Stimulated activated naive CD8-positive, alpha-beta T cell treated with anti-CD3 and anti-CD28 coated beads, Interleukin-15, Interleukin-2, amounts not matched to agents 100 ng/mL and 50 ng/mL, for 24 hours (primary cell): ENCODE data around the gene PGK1.
"Not testable (repeated sequence)": the region's sequence is repeated elsewhere in the genome, so short reads cannot be mapped to it uniquely, and the experiment has no call there.

Source experiments
- H3K27ac Mint-ChIP-seq: one replicate; pipeline ENCODE4 v1.8.0; 2021; ENCODE audit warnings: mild to moderate bottlenecking, mixed read lengths
- H3K27me3 Mint-ChIP-seq: one replicate; pipeline ENCODE4 v1.8.0; 2021; ENCODE audit warnings: mixed read lengths
- H3K36me3 Mint-ChIP-seq: one replicate; pipeline ENCODE4 v1.8.0; 2021; ENCODE audit warnings: low read depth, mixed read lengths
- H3K4me1 Mint-ChIP-seq: one replicate; pipeline ENCODE4 v1.8.0; 2021; ENCODE audit warnings: low read depth, mixed read lengths
- H3K4me3 Mint-ChIP-seq: one replicate; pipeline ENCODE4 v1.8.0; 2021; ENCODE audit warnings: mild to moderate bottlenecking, mixed read lengths
- H3K9me3 Mint-ChIP-seq: one replicate; pipeline ENCODE4 v1.8.0; 2021; ENCODE audit warnings: mixed read lengths

Gene PGK1

DNA sequence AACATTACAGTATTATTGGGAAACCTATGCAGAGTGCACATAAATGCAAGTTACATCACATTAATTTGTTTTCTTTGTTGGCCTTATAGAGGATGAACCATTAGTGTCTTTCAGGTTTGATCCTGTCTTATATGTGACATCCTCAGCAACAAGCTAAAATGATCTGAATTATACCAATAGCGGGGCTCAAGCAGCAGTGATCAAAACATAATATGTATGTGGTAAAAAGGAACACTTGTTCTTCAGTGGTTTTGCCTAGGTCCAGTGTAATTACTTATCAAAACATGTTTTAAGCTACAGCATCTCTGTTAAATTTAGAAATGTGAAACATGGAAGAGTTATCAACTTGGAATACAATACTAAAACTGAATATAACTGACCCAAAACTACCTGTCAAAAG, 26.3 kb downstream of the PGK1 start:
- H3K9me3 Mint-ChIP-seq = no peaks in the 10 kb centered on the region
- H3K4me3 Mint-ChIP-seq = no peak overlapping the region
- H3K27me3 Mint-ChIP-seq = no peaks in the 10 kb centered on the region
- peak overlapping the region; percentile 48 for H3K27ac Mint-ChIP-seq
- peaks cover 5% of the 10 kb centered on the region for H3K4me1 Mint-ChIP-seq
- H3K36me3 Mint-ChIP-seq = peaks cover 47% of the 10 kb centered on the region

DNA sequence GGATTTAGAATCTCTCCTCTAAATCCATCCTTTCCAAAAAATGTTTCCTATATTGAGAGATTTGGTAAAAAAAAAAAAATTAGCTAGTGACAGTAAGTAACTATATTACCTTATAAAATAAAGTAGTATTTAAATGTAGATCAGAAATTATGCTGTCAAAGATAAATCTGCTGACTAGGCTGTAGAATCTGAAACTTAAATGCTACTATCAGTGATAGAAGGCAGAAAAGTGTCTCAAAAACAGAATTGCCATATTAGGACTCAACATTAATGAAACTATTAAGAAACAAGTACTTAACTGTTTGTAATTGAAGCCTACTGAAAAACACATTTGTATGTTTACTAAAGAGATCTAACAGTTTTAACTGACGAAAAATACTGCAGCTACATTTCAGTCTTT, 27.1 kb downstream of the PGK1 start:
- Mint-ChIP-seq H3K36me3 (peaks cover 44% of the 10 kb centered on the region), H3K27me3 (no peaks in the 10 kb centered on the region), H3K4me1 (peaks cover 6% of the 10 kb centered on the region)

DNA sequence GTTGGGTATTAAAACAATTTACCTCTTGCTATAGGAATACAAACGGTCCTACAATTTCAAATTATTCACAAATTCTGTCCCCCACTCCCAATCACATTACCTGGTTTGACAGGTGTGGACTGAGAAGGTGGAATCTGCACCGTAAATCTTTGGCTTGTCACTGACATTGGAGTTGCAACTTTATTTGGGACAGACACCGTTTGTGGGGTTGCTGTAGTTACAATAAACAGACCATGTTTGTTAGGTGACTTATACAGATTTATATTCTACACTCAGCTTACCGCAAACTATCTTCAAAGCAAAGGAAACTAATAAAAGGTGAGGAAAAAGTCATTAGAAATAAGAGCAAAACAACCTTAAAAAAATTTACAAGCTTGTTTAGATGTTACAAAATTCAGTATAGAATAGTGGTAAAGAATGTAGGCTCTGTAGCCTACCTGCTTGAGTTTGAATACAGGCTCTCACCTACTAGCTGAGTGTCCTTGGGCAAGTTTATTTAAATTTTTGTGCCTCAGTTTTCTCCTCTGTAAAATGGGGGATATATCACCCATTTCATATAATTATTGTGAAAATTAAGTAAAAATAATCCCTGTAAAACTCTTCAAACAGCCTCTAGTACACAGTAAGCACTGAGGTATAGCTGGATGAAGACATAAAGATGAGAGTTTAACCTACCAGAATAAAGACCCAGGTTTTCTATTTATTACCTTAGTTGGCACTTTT, 29.4 kb downstream of the PGK1 start:
- Mint-ChIP-seq H3K27ac (no peak overlapping the region), H3K9me3 (no peaks in the 10 kb centered on the region), H3K36me3 (peaks cover 26% of the 10 kb centered on the region), H3K4me1 (peaks cover 9% of the 10 kb centered on the region), H3K4me3 (no peak overlapping the region), H3K27me3 (no peaks in the 10 kb centered on the region)

More for the DNA sequence above, 27.1 kb downstream of the PGK1 start:
- no peaks in the 10 kb centered on the region for H3K9me3 Mint-ChIP-seq
- peak overlapping the region; percentile 48 for H3K27ac Mint-ChIP-seq
- H3K4me3 Mint-ChIP-seq = no peak overlapping the region

DNA sequence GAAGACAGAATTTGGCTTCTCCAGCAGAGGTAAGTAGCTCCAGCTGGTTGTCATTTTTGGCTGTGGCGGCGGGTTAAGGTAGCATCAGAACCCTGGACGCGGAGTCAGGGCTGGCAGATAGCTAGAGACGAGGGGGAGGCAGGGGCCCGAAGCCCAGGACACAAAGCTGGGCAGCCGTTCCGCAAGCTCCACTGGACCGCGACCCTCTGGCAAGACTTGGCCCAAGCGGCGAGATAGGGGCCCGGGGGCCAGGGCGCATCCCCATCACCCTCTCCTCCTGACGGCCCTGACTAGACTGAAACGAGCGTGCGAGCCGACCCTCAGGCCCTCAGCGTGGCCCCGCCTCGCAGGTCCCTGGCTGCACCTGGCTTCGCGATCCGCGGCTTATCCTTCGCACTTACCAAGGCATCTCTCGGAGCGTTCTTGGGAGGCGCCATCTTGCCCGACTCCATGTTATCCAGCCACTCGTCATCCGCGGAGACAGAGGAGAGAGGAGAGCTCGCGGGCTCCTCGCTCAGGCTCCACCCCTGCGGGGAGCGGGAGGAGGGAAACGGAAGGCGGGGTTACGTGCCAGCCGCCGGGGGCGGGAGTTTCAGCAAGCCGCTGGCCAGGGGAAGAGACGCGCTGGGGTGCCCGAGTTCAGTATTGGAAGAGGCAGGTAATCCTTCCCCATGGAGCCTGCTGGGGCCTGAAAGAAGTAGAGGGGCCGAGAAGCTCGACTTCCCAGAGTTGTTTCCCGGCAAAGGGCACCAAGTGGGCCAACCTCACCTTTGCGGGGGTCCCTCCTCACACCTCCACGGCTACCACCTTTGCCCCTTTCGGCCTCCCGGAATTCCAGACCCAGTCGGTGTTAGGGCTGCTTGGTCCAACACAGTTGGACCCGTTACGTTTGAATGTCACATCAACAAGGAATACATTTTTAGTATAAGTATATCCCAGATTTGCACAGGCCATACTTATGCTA, 35.4 kb downstream of the PGK1 start, which contains the start of gene TAF9B:
Gene TAF9B, minus strand, starts transcription at position 491 of the 964 bp plus-strand sequence. Its CDS starts 39 bp downstream, at position 452.
- Mint-ChIP-seq H3K9me3 (no peaks in the 10 kb centered on the region), H3K4me3 (peak within 1 kb of the TSS; percentile 89), H3K4me1 (peaks cover 15% of the 10 kb centered on the region), H3K27me3 (no peaks in the 10 kb centered on the region), H3K36me3 (peaks cover 4% of the 10 kb centered on the region), H3K27ac (peak within 1 kb of the TSS; percentile 90)

DNA sequence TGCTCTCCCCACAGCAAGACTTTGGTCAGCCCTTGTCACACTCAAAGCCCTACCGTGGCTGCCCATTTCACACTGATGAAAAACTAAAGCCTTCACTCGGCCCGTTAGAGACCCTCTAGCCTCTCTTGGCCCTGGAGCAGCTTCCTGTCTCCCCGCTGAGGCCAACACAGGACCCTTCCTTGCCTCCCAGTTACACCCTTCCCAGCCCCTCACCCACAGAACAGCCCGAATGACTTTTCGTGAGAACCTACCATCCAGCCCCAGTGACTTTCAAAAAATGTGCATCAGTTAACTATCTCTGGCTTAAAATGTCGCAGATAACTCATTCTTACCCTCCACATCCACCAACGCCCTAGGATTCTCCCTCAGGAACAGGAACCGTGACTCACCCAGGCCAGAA, 36.2 kb downstream of the PGK1 start:
- no peaks in the 10 kb centered on the region for H3K27me3 Mint-ChIP-seq
- H3K36me3 Mint-ChIP-seq = peaks cover 4% of the 10 kb centered on the region
- H3K4me1 Mint-ChIP-seq = peaks cover 15% of the 10 kb centered on the region
- H3K9me3 Mint-ChIP-seq = no peaks in the 10 kb centered on the region
- H3K4me3 Mint-ChIP-seq = peak overlapping the region; percentile 89
- peak overlapping the region; percentile 37 for H3K27ac Mint-ChIP-seq

DNA sequence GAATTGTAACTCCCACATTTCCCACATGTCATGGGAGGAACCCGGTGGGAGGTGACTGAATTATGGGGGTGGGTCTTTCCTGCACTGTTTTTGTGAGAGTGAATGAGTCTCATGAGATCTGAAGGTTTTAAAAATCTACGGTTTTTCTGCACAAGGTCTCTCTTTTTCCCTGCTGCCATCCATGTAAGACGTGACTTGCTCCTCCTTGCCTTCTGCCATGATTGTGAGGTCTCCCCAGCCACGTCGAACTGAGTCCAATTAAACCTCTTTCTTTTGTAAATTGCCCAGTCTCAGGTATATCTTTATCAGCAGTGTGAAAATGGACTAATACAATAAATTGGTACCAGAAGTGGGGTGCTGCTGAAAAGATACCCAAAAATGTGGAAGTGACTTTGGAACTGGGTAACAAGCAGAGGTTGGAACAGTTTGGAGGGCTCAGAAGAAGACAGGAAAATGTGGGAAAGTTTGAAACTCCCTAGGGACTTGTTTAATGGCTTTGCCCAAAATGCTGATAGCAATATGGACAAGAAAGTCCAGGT, 43.0 kb downstream of the PGK1 start:
- H3K4me3 Mint-ChIP-seq, H3K27me3 Mint-ChIP-seq, H3K27ac Mint-ChIP-seq, H3K36me3 Mint-ChIP-seq, H3K4me1 Mint-ChIP-seq: not testable (repeated sequence)
- peaks cover 10% of the 10 kb centered on the region for H3K9me3 Mint-ChIP-seq

DNA sequence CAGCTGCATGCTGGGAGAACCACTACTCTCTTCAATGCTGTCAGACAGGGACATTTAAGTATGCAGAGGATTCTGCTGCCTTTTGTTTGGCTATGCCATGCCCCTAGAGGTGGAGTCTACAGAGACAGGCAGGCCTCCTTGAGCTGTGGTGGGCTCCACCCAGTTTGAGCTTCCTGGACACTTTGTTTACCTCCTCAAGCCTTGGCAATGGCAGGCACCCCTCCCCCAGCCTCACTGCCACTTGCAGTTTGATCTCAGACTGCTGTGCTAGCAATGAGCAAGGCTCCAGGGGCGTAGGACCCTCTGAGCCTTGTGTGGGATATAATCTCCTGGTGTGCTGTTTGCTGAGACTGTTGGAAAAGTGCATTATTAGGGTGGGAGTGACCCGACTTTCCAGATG, 53.3 kb downstream of the PGK1 start:
- H3K9me3 Mint-ChIP-seq, H3K27me3 Mint-ChIP-seq, H3K4me3 Mint-ChIP-seq, H3K36me3 Mint-ChIP-seq, H3K27ac Mint-ChIP-seq, H3K4me1 Mint-ChIP-seq: not testable (repeated sequence)

DNA sequence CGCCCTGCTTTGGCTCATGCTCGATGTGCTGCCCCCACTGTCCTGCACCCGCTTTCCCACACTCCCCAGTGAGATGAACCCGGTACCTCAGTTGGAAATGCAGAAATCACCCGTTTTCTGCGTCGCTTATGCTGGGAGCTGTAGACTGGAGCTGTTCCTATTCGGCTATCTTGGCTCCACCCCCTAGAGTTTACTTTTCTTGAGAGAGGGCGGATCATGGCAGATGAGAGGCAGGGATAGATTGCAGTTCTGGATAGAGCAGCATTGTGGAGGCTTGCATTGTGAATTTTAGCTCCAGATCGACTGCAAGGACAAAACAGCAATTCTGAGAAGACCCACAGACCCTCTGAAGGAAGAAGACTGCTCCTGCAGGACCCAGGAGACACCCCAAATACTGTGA, 53.8 kb downstream of the PGK1 start:
- H3K27ac Mint-ChIP-seq, H3K4me3 Mint-ChIP-seq, H3K4me1 Mint-ChIP-seq, H3K9me3 Mint-ChIP-seq, H3K27me3 Mint-ChIP-seq, H3K36me3 Mint-ChIP-seq: not testable (repeated sequence)

DNA sequence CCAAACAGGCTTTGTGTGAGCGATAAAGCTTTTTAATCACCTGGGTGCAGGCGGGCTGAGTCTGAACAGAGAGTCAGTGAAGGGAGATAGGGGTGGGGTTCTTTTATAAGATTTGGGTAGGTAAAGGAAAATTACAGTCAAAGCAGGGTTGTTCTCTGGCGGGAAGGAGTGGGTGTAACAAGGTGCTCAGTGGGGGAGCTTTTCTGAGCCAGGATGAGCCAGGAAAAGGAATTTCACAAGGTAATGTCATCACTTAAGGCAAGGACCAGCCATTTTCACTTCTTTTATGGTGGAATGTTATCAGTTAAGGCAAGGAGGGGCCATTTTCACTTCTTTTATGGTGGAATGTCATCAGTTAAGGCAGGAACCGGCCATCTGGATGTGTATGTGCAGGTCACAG, 56.7 kb downstream of the PGK1 start:
- not testable (repeated sequence) for H3K27ac Mint-ChIP-seq, H3K36me3 Mint-ChIP-seq, H3K27me3 Mint-ChIP-seq, H3K4me3 Mint-ChIP-seq, H3K4me1 Mint-ChIP-seq, H3K9me3 Mint-ChIP-seq

DNA sequence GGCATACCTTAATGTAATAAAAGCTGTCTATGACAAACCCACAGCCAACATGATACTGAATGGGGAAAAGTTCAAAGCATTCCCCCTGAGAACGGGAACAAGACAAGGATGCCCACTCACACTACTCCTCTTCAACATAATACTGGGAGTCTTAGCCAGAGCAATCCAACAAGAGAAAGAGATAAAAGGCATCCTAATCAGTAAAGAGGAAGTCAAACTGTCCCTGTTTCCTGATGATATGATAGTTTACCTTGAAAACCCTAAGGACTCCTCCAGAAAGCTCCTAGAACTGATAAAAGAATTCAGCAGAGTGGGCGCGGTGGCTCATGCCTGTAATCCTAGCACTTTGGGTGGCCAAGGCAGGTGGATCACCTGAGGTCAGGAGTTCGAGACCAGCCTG, 59.1 kb downstream of the PGK1 start:
- not testable (repeated sequence) for H3K4me3 Mint-ChIP-seq, H3K4me1 Mint-ChIP-seq, H3K27ac Mint-ChIP-seq, H3K27me3 Mint-ChIP-seq, H3K9me3 Mint-ChIP-seq, H3K36me3 Mint-ChIP-seq

DNA sequence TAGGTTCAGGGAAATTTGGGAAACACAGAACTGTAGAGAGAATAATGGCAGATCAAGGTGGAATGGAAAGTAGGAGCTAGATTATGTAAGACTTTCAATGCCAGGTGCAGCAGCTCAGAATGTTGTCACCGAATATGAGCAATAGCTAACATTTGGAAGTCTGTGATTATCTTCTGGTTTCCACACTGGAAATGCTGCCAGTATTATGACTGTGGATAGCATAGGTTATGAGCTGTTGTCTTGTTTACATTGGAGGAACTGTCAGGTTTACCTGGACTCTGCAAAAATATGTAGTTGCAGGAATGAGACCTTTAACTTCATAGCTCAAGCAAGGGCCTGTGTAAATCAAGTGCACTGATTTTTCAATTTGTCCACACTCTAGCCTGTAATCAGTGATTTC, 61.4 kb downstream of the PGK1 start:
- H3K27me3 Mint-ChIP-seq = no peaks in the 10 kb centered on the region
- no peak overlapping the region for H3K4me3 Mint-ChIP-seq
- no peaks in the 10 kb centered on the region for H3K36me3 Mint-ChIP-seq
- H3K9me3 Mint-ChIP-seq = no peaks in the 10 kb centered on the region
- peaks cover 4% of the 10 kb centered on the region for H3K4me1 Mint-ChIP-seq
- no peak overlapping the region for H3K27ac Mint-ChIP-seq

DNA sequence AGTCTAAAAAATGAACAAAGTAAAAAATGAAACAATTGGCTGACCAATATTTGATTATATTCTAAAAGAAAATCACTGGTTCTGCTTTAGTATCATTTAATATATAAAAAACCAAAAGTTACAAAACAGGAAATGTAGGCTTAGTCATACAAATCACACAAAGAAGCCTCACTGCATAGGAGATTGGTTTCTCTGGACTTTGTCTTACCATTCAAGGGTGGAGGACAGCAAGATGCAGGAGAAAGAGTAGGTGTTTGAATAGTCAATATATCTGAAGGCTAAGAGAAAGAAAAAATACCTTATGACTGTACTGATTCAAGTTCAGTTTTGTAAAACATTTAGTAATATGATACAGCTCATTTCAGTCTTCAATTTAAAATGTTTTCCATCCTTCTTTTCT, 64.0 kb downstream of the PGK1 start:
- Mint-ChIP-seq H3K4me3 (no peak overlapping the region), H3K4me1 (no peaks in the 10 kb centered on the region), H3K27me3 (no peaks in the 10 kb centered on the region), H3K27ac (no peak overlapping the region), H3K9me3 (no peaks in the 10 kb centered on the region), H3K36me3 (no peaks in the 10 kb centered on the region)
